ENCODE measurements around the gene ZNF32.

Gene ZNF32, protein sequence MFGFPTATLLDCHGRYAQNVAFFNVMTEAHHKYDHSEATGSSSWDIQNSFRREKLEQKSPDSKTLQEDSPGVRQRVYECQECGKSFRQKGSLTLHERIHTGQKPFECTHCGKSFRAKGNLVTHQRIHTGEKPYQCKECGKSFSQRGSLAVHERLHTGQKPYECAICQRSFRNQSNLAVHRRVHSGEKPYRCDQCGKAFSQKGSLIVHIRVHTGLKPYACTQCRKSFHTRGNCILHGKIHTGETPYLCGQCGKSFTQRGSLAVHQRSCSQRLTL

DNA sequence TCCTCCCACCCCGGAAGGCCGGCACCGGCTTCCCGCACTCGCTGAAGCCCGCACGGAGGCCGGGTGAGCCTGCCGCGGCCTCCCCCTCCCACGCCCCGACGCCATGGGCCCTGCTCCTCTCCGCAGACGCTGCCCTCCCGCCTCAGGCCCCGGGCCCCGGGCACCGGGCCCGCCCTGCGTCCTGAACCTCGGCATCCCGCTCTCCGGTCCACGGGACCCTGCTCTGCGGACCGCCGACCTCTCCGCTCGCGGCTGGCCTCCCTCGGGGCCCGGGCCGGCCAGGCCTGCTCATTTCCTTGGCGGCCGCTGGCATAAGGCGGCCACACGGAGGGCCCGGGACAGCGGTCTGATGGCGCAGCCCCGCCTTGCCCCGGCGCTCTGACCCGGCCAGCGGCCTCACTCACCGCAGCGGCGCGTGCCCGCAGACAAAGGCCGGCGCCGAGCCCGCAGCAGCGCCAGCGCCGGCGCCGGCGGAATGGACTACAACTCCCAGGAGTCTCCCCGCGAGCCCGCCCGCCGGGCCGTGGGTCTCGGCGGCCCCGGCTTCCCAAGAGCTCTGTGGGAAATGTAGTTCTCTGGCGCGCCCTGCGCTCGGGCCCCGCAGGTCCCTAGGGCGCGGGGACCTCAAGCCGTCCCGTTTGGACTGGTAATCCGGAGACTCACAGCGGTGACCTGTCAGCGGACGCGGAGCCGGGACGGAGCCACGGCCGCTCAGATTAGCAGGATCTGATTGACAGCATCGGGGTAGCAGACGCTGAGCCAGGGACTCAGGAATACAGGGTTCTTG, at the start of gene ZNF32:
Gene ZNF32, minus strand, starts transcription at position 484 of the 787 bp plus-strand sequence. CDS start 2,748 bp downstream, outside the sequence.
- FAIRE-seq: no peak

DNA sequence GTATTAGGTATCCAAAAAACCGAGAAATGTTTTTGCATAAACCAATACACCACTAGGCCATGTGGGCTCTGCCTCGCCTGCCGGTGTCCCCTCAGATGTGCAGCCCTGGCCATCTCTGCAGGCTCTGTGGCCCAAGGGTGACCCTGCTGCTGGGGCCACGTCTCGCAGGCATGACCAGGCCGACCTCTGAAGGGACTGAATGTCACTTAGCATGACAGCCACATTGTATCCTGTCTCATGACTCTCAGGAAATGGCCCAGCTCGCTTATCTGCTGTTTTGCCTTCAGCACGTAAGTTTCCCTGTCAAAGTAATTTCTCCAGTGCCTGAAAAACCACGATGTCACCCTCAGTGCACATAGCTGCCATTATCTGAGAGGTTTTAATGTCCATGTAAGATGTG, 49.5 kb upstream of the ZNF32 start:
- no peak for FAIRE-seq

DNA sequence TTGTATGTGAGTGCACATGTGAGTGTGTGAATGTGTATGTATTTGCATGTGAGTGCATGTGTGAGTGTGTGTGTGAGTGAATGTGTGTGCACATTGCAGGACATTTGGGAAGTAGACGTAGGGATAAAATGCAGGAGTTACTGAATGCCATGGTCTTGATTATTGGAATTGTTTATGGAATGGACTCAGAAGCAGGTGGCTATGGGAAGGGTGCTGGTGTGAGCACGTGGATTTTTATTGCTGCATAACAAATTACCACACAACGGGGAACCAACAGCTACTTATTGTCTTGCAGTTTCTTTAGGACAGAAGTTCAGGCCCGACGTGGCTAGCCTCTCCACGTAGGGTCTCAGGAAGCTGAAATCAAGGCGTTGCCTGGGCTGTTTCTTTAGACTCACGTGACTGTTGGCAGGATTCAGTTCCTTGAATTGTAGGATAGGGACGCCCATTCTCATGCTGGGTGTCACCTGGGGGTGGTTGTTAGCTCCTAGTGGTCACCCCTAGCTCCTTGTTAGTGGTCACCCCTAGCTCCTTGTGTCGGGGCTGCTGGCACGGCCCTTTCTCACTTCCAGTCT, 48.3 kb upstream of the ZNF32 start:
- no peak for FAIRE-seq

DNA sequence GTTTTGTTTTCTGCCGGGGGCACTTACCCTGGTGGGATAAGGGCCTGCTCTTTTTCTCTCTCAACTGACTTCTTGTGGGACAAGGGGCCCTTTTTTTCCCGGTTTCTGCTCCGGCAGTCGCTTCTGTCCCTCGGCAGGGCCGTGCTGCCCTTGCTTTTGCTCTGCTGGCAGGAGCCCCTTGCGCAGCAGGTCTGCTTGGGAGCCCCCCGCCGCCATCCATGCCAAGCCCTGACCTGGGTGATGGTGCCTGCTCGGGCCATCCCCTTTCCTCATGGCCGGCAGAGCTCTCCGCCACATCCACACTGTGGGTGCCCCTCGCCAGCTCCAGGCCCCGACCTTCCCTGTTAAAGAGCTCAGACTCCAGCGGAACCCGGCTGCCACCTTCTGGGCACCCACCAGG, 47.0 kb upstream of the ZNF32 start:
- FAIRE-seq: no peak

DNA sequence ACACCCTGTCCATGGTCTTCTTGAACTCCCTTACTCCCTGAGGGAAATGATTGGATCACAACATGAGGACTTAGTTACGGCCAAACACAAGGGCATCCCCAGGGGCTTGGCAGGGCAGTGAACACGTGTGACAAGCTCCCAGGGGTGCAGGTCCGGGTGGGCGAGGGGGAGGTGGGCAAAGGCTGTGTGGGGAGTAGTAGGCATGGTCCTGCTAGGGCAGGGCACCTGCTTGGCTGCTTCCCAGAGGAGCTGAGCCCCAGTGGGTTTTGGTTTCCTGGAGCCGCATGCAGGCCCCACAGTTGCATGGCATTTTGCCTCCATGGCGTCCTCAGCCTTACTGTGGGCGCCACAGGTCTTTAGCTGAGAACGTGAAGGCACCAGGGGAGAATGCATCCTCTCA, 46.6 kb upstream of the ZNF32 start:
- FAIRE-seq: no peak

DNA sequence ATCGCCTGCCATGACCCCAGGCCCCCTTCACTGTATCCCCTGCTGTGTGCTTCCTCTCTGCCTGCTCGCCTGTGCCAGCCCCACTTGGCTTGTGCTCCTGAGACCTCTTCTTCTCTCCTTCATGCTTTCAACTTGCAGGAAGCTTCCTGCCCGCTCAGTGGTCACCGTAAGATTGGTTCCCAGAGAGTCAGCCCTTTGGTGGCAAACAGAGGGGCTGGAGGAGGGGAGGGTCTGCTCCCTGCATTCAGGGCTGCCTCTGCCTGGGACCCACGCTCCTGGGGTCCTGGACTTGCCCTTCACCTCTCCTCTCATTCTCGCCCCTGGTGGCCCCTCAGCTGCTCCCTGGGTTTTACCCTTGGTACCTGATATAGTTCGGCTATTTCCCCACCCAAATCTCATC, 45.8 kb upstream of the ZNF32 start:
- no peak for FAIRE-seq

DNA sequence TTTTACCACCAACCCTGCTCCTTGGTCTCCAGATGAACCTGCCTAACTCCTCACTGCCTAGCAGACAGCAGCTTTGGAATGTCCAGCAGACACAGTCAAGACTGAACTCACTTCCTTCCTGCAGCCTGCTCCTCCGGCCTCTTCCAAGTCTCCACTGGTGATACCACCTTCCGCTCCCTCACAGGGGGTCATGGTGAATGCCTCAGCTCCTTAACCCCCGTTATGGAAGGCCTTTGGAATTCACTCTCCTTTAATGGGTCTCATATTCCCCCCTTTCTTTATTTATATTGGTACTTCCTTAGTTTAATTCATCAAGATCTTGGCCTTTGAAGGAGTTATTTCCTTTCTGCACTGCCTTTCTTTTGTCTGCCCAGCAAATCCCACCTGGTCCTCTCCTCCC, 44.9 kb upstream of the ZNF32 start:
- no peak for FAIRE-seq

DNA sequence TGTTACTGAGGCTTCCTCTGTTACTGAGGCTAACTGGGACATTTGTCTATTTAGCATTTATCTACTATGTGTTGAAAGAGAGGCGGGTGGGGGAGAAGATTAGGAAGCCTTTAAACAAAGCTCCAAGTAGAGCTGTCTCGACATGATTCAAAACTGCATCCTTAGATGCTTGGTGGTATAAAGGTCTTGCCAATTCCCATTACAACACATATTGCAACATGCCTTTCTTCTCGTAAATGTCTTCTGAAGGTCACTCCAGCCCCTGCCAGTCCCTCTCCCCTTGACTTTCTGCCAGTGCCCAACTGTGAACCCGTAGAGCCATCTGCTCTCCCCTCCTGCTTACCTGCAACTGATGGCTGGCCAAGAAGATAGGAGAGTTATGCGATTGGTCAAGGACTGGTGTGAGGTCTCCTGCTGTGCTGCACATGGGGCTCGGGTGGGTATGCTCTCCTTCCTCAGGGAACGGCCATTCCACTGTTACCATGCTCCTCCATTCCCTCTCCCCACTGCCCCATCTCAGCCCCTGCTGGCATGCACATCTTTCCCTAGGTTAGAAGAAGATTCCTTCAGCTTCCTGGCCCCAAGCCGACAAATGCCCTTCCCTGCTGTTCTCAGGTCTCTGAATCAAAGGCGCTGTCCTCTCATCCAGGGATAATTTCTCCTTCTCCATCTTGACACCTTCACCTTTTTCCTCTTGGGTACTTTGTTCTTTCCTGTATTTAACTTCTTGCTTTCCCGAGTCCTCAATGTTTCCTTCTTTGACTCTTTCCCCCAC, 43.6 kb upstream of the ZNF32 start:
- no peak for FAIRE-seq

DNA sequence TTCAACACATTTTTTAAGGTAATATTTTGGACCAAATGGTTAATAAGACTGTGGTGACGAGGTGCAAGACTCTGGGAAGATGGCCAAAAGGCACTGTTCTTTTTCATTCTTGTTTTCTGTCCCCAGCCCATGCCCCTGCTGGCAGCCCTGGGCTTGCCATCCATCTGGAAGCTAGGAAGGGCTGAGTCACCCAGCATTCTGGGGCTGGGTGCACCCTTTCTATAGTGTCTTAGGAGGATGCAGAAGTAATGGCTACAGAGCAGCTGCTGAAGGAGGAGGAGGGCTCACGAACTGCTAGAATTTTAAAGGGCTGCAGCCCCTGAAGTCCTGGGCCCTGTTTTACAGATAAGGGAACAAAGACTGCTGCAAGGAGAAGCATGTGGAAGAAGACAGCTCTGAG, 42.8 kb upstream of the ZNF32 start:
- no peak for FAIRE-seq

DNA sequence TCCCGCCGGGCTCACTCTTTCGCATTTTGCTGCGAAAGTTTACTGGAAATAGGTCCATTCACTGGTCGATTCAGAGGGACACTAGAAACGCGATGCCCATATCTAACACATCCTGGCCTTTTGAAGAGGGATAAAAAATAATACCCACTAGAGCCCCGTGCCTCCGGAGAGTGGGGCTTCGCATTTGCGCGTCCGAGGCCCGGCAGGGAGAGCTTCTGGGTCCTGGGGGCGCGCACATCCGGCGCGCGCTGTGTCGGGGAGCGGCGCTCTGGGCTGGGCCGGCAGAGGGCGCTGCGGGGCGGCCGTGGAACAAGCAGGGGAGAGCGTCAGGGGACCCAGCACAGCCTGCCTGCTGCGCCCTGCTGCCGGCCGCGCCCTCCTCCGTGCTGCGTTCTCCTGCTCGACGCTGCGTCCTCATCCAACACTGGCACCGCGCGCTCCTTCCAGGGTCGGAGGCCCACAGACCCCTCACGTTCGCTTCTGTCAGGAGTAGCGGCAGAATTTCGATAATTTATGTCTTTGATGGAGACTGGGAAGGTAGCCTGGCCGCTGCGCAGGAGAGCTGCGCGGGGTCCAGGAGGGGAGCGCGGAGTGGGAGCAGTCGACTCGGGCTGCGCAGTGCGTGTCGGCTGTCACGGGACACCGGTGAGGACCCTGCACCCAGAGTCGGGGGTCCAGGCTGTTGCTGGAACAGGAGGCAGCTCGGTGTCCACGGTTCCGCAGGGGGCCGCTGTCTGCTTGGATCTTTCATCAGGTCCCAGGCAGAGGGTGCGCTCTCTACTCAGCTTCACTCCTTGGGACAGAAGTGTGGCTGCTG, 41.5 kb upstream of the ZNF32 start:
- no peak for FAIRE-seq

DNA sequence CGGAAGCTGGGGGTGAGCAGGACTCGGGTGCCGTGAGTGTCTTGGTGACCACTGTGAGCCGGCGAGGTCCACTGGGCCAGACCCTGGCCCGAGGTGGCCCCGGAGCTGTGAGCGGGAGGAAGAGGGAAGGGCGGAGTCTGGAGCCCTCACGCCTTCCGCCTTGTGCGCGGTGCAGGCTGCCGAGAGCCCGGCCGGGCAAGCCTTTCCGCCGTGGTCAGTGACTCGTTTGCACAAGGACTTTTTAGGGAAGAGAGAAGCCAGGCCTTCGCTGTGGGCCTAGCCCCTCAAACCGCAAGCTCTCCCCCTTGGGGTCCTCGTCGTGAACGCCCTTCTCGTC, 40.9 kb upstream of the ZNF32 start:
- FAIRE-seq: no peak

DNA sequence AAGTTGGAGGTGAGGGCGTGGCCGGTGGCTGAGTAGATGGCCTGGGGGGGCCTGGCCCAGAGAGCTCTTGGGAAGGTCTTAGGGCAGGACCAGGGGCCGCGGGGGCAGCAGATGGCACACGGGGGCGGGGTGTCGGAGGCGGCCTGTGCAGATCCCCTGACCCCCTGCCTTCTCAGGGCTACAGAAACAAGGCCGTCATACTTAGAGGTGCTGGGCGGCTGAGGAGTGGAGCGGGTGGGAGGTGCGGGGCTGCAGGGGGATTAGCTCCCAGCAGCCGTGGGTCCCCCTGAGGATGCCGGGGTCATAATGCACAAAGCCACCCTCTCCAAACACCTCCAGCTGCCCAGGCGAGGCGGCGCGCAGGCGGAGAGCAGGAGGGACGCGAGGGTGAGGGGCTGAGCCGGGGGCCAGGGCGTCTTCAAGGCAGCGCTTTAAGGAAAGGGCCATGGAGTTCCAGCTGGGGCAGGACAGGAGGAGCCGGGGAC, 40.4 kb upstream of the ZNF32 start:
- FAIRE-seq: no peak

DNA sequence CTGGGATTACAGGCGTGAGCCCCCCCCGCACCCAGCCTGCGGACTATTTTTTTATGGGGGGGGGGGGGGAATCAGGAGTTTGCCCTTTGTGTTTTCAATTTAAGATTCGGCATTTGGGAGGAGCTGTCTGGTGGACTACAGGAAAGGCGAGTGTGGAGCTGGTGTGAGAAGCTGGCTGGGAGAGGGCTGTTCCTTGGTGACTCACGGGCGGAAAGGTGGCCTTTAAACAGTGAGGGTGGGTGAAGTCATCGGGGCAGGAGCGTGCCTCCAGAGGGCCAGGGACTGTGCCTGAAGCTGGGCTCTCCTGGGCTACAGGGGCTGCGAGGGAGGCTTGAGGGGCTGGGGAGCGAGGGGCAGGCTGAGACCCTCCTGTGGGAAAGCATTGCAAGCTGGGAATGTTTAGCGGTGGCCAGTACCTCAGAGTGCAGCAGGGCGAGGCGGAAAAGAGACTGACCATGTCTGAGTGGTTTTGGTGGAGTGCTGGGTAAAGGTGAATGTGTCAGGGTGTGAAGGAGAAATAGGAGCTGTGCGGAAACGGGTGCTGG, 39.7 kb upstream of the ZNF32 start:
- FAIRE-seq: no peak

DNA sequence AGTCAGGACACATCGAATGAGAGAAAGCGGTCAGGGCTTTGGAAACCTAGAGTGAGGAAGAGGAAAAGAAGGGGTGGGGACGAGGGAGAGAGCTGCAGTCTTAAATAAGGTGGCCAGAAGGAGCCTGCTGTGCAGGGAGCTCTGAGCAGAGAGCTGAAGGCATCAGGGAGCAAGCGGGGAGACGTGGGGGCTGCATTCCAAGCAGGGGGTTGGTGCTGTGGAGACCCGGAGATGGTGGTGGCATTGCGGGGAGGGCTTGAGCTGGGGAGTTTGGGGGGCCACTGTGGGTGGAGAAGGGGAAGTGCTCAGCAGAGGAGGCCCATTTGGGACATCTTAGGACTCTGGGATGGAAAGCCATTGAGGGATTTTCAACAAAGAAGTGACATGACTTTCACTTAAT, 38.7 kb upstream of the ZNF32 start:
- FAIRE-seq: no peak

DNA sequence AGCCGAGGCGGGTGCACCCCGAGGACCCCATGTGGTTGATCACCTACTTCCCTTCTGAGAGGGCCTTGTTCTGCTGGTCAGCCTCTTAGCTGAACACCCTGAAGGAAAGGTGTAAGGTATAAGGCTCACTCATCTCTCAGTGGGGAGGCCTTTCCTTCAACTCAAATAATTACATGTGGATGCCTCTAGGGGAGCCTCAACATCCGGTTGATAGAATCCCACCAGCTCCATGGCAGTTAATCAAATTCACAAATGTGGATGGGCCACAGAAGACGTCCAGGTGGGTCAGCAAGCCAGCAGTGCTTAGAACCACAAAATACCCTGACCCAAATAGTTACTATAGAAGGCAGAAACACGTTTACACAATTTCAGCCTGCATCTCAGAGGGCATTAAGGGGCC, 37.7 kb upstream of the ZNF32 start:
- FAIRE-seq: no peak

DNA sequence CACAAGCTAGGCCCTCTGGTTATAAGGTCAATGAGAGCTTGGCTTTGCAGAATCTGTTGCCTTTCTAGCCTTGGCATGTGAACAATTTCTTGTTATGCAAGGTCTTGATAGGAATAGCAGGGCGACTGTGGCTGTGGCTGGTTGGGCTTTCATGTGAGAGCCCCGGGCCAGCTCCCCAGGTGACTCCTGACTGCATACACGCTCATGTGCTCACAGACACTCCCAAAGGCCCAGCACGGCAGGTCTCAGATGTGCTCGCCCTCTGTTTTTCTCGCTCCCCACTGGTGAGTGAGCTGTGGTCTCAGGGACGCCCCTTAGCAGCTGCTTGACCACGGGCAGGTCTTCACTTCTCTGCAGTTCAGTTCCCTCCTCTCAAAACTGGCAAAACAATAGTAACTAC, 37.1 kb upstream of the ZNF32 start:
- no peak for FAIRE-seq

DNA sequence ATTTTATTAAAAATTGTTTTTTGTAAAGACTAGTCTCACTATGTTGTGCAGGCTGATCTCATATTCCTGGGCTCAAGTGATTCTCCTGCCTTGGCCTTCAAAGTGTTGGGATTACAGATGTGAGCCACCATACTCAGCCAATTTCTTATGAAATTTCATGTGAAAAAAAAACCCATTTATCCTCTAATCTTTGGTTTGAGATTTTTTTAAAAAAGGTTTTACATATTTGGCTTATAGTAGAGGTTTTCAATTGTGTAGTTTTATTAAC, 35.5 kb upstream of the ZNF32 start:
- FAIRE-seq: no peak

DNA sequence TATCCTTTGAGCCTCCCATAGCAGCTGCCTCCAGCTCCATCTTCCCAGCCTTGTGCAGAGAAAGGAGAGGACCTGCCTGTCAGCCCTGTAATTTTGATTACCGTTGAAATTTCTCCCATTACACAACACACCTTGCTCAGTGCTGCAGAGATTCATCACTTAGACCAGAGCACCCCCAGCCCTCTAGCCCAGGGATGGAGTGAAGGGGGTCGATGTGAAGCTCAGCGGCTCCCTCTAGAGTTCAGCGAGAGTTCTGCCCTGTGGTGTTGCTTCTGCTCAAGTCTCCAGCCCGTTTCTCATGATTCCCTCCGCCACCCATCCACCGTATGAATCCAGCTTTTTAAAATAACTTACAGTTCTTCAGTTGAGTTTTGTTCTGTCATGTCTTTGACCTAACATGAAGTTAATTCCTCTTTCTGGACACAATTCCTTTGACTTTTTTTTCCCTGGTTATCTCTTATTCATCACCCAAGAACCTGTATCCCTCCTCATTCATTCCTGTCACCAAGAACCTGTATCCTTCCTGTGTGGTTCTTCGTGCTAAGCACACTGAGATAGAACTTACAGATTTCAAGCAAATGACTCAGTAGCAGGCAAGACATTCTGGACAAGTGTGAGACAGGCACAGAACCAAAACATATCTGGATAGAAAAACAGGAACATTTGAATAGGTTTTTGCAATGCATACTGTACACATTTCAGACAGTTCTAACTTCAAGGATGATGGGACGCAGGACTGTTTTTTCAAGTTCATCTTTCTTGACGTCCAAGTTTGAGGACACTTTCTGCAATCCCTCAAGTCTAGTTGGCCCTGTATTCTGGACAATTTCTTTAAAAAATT, 35.0 kb upstream of the ZNF32 start:
- FAIRE-seq: no peak

DNA sequence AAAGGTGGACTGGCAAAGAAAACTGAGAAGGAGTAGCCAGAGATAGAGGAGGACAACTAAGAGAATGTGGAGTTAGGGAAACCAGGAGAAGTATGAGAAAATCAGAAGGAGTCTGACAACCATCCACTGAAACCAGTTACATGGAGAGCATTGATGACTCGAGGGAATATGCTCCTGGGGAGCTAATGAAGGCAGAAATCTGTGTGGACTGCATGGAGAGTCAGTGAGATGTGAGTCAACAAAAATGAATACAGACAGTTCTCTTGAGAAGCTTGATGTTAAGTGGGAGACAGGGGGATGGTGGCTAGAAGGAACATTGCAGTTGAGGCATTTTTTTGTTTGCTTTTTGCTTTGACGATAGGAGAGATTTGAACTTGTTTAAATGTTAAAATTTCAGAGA, 34.3 kb upstream of the ZNF32 start:
- FAIRE-seq: no peak

DNA sequence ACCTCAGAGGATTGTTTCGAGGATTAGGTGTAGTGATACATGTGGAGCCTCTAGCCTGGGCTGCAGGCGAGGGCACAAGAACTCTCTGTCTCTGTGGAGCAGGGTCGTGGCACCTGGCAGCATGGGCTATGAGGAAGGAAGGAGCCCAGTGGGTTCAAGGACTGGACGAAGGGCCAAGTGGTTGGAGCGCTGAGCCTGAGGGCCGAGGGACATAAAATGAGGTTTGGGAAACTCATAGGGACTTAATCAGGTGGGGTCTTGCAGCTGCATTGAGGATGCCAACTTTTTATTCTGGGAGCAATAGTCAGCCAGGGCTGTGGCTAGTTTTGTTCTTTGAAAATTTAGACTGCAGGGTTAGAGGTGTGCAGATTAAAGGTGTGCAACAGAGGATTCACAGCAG, 33.0 kb upstream of the ZNF32 start:
- FAIRE-seq: no peak

DNA sequence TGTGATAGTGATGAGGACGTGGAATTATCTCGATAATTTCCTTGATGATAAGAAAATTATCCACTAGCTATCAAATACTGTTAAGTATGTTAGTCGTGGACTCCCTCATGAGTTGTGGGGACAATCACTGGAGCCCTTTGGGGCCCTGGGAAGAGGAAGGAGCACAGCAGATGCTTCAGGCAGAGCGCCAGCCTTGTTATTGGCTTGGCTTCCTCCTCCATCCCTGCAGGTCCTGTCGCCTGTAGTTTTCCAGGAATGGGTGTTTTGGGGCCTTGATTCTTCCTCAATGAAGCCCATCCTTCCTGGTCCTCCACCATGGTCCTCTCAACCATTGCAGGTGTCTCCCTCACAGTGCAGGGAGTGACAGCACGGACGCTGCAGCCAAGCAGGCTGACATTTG, 32.5 kb upstream of the ZNF32 start:
- FAIRE-seq: no peak

DNA sequence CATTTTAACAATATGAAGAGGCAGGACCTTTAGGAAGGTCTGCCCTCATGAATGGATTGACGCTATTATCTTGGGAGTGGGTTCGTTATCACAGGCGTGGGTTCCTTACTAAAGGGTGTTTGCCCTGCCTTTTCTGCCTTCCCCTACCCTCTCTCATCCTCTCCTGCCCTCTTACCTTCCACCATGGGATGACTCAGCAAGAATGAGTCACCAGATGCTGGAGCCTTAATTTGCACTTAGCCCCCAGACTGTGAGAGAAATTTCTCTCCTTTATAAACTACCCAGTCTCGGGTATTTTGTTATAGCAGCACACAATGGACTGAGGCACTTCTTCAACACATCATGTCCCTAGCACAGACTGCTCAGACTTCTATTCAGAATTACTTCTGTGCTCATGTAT, 31.4 kb upstream of the ZNF32 start:
- FAIRE-seq: no peak

All from endometrium (tissue), 2 donors.